ENCODE results near the gene SUMO4.

Gene SUMO4

DNA sequence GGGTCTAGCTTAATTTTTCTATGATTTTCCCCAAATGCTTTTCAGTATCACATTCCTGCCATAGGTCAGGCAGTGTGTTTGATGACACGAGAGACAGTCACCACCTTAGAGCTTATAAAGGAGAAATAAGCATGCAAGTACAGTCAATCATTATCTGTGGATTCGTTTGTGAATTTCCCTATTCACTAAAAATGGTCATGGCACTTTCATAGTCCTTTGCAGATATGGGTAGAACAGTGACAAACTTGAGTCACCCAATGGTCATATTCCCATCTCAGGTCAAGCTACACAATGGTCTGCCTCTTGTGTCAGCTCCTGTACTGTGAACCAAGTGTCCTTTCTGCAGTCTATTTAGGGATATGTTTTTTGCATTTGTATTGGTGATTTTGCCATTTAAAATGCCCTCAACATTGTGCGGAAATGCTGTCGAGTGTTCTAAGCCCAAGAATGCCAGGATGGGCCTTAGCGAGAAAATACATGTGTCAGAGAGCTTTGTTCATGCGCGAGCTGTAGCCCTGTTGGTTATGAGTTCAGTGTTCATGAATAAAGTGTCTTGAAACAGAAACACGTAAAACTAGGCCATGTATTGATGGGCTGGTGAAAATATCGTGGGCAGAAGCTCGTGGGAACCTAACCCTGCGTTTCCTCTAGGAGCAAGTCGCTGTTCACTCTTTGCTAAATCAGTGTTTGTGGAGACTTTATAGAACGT is 19.8 kb downstream of the SUMO4 start:
- no peak for DNase-seq (ENCODE audit: low read depth)
- no peak overlapping the region for H3K4me3 ChIP-seq (ENCODE audit: low read depth, low read length)
- TF ChIP-seq, protein P1, sequence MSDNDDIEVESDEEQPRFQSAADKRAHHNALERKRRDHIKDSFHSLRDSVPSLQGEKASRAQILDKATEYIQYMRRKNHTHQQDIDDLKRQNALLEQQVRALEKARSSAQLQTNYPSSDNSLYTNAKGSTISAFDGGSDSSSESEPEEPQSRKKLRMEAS (IDR thresholded peaks at IDR 0.05; ENCODE audit: low read depth, low read length), result no peak
- TF ChIP-seq MYC (IDR thresholded peaks at IDR 0.05; ENCODE audit: low read depth, low read length) (no peak), POLR2A (IDR thresholded peaks at IDR 0.05; ENCODE audit: extremely low read depth, insufficient read length) (no peak)
- TF ChIP-seq, protein P2, sequence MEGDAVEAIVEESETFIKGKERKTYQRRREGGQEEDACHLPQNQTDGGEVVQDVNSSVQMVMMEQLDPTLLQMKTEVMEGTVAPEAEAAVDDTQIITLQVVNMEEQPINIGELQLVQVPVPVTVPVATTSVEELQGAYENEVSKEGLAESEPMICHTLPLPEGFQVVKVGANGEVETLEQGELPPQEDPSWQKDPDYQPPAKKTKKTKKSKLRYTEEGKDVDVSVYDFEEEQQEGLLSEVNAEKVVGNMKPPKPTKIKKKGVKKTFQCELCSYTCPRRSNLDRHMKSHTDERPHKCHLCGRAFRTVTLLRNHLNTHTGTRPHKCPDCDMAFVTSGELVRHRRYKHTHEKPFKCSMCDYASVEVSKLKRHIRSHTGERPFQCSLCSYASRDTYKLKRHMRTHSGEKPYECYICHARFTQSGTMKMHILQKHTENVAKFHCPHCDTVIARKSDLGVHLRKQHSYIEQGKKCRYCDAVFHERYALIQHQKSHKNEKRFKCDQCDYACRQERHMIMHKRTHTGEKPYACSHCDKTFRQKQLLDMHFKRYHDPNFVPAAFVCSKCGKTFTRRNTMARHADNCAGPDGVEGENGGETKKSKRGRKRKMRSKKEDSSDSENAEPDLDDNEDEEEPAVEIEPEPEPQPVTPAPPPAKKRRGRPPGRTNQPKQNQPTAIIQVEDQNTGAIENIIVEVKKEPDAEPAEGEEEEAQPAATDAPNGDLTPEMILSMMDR (IDR thresholded peaks at IDR 0.05; ENCODE audit: low read depth, low read length), result no peak

DNA sequence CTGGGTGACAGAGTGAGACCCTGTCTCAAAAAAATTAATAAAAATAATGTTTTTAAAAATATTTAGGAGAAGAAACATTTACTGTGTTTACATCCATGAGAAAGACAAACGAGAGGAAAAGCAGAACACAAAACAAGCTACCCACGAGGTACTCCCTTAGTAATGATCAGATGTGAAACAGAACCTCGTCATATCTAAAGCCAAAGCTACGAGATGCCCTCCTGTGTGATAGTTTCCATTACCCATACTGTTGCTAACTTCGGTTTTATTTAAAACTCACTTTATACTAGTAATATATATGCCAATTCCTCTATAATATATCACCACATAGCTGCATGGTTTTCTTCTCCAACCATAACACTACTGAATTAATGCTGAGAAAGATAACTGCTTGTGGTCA is 21.1 kb downstream of the SUMO4 start:
- no peak overlapping the region for H3K4me3 ChIP-seq (ENCODE audit: low read depth, low read length)
- TF ChIP-seq MYC (IDR thresholded peaks at IDR 0.05; ENCODE audit: low read depth, low read length) (no peak), POLR2A (IDR thresholded peaks at IDR 0.05; ENCODE audit: extremely low read depth, insufficient read length) (no peak)
- TF ChIP-seq, protein P1 (IDR thresholded peaks at IDR 0.05; ENCODE audit: low read depth, low read length), result no peak
- TF ChIP-seq, protein P2 (IDR thresholded peaks at IDR 0.05; ENCODE audit: low read depth, low read length), result no peak
- no peak for DNase-seq (ENCODE audit: low read depth)

DNA sequence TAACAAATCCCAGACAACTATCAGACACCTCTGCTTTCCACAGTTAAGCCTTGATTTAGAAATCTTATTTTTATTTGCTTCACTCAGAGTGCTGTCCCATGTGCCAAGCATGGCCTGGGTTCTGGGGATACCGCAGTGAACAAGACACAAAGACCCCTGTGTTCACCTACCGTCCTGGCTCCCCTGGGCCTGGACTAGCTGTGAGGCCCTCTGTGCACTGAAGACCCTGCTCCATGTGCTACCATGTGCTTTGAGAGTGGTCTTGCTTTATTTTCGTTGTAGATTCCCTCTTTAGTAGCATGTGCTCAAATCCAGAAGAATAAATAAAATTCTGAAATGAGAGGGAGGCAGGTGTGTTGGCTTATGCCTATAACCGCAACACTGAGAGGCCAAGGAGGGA is 22.5 kb downstream of the SUMO4 start:
- TF ChIP-seq, protein P1 (IDR thresholded peaks at IDR 0.05; ENCODE audit: low read depth, low read length), result 0 out of 2 replicates have a peak, but pooled peaks have one; percentile 37
- TF ChIP-seq, protein P2 (IDR thresholded peaks at IDR 0.05; ENCODE audit: low read depth, low read length), result no peak
- DNase-seq (ENCODE audit: low read depth), result no peak
- H3K4me3 ChIP-seq (ENCODE audit: low read depth, low read length), result no peak overlapping the region

DNA sequence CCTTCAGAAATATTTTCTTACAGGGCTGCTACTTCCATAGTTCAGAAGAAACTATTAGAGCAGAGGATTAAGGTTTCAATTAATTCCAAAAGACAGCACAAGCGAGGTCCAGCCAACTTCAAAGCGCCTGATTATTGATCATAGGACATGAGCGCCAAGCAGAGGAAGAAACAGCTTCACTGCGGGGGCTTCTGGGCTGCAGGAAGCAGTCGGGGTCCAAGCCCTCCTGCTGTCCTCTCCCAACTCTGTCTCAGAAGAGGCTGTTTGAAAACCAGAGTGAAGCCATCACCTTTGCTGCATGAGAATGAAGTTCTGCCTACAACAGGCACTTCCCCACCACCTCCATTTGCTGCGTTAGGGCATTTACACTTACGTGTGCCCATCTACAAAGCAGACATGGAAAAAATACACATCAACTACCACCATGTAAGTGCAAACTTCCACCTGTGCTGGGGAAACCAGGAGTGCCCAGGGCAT is 23.9 kb downstream of the SUMO4 start:
- TF ChIP-seq, protein P2 (IDR thresholded peaks at IDR 0.05; ENCODE audit: low read depth, low read length), result no peak
- no peak for TF ChIP-seq MYC (IDR thresholded peaks at IDR 0.05; ENCODE audit: low read depth, low read length)
- TF ChIP-seq, protein P1 (IDR thresholded peaks at IDR 0.05; ENCODE audit: low read depth, low read length), result no peak
- no peak for TF ChIP-seq POLR2A (IDR thresholded peaks at IDR 0.05; ENCODE audit: extremely low read depth, insufficient read length)
- no peak overlapping the region for H3K4me3 ChIP-seq (ENCODE audit: low read depth, low read length)
- no peak for DNase-seq (ENCODE audit: low read depth)

DNA sequence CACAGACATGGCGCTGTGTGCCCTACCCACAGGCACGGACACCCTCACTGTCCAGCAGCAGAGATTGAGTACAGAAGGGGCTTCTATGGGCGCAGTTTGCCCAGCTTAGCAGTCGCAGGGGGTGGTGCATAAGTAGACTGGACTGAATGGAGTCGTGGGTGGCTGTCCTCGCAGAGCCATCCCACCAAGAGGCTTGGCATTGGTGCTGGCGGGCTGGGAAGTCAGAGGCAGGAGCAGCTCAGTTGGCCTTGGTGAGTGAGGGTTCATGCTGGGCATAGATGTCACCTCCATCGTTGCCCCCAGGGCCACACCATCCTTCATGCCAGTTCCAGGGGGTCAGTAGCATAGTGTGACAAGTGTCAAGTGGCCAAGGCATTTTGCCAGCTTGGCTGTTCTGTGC is 25.2 kb downstream of the SUMO4 start:
- no peak overlapping the region for H3K4me3 ChIP-seq (ENCODE audit: low read depth, low read length)
- no peak for DNase-seq (ENCODE audit: low read depth)
- TF ChIP-seq, protein P2 (IDR thresholded peaks at IDR 0.05; ENCODE audit: low read depth, low read length), result no peak
- TF ChIP-seq, protein P1 (IDR thresholded peaks at IDR 0.05; ENCODE audit: low read depth, low read length), result no peak
- TF ChIP-seq MYC (IDR thresholded peaks at IDR 0.05; ENCODE audit: low read depth, low read length) (no peak), POLR2A (IDR thresholded peaks at IDR 0.05; ENCODE audit: extremely low read depth, insufficient read length) (no peak)

All from NB4 (cell line).